ENCODE measurements around the gene ZC3H12C. TPM values are rescaled to one million over a fixed set of nuclear protein-coding genes. Genes with fewer than 3 reads are reported as not detected.
"Not testable (repeated sequence)": the region's sequence is repeated elsewhere in the genome, so short reads cannot be mapped to it uniquely, and the experiment has no call there.

Gene ZC3H12C
- total RNA-seq, 1 donor from 2014 or later: 9.7 TPM

GRCh38 chr11:110187731-110188130 is 94.5 kb downstream of the ZC3H12C start:
- no peak for TF ChIP-seq CTCF (IDR thresholded peaks at IDR 0.05)
- peaks cover 10% of the 10 kb centered on the region for H3K4me1 Mint-ChIP-seq (ENCODE audit: unreplicated experiment)
- peaks cover 2% of the 10 kb centered on the region for H3K36me3 Mint-ChIP-seq (ENCODE audit: unreplicated experiment)
- H3K4me3 Mint-ChIP-seq (ENCODE audit: unreplicated experiment): no peak overlapping the region
- DNase-seq (ENCODE audit: extremely low spot score, unreplicated experiment): no peak
- H3K27me3 Mint-ChIP-seq (ENCODE audit: unreplicated experiment): no peaks in the 10 kb centered on the region
- peaks cover 3% of the 10 kb centered on the region for H3K9me3 Mint-ChIP-seq (ENCODE audit: unreplicated experiment)
- H3K27ac Mint-ChIP-seq (ENCODE audit: unreplicated experiment): no peak overlapping the region

GRCh38 chr11:110190885-110191284 is 97.7 kb downstream of the ZC3H12C start:
- Mint-ChIP-seq H3K9me3 (ENCODE audit: unreplicated experiment) (peaks cover 3% of the 10 kb centered on the region), H3K4me3 (ENCODE audit: unreplicated experiment) (no peak overlapping the region), H3K36me3 (ENCODE audit: unreplicated experiment) (peaks cover 2% of the 10 kb centered on the region), H3K27ac (ENCODE audit: unreplicated experiment) (no peak overlapping the region), H3K27me3 (ENCODE audit: unreplicated experiment) (no peaks in the 10 kb centered on the region), H3K4me1 (ENCODE audit: unreplicated experiment) (peaks cover 13% of the 10 kb centered on the region)
- TF ChIP-seq CTCF (IDR thresholded peaks at IDR 0.05): no peak
- no peak for DNase-seq (ENCODE audit: extremely low spot score, unreplicated experiment)

GRCh38 chr11:110192604-110193282 is 99.6 kb downstream of the ZC3H12C start:
- not testable (repeated sequence) for H3K9me3 Mint-ChIP-seq (ENCODE audit: unreplicated experiment); H3K36me3 Mint-ChIP-seq (ENCODE audit: unreplicated experiment); H3K4me3 Mint-ChIP-seq (ENCODE audit: unreplicated experiment); H3K27ac Mint-ChIP-seq (ENCODE audit: unreplicated experiment); H3K27me3 Mint-ChIP-seq (ENCODE audit: unreplicated experiment); DNase-seq (ENCODE audit: extremely low spot score, unreplicated experiment)
- H3K4me1 Mint-ChIP-seq (ENCODE audit: unreplicated experiment): peaks cover 24% of the 10 kb centered on the region

- DNase-seq (ENCODE audit: extremely low spot score, unreplicated experiment); H3K27me3 Mint-ChIP-seq (ENCODE audit: unreplicated experiment); H3K27ac Mint-ChIP-seq (ENCODE audit: unreplicated experiment); H3K36me3 Mint-ChIP-seq (ENCODE audit: unreplicated experiment); H3K4me3 Mint-ChIP-seq (ENCODE audit: unreplicated experiment); H3K9me3 Mint-ChIP-seq (ENCODE audit: unreplicated experiment): not testable (repeated sequence)
- peaks cover 24% of the 10 kb centered on the region for H3K4me1 Mint-ChIP-seq (ENCODE audit: unreplicated experiment)
These were observed 101.1 kb downstream of the ZC3H12C start for GRCh38 chr11:110194211-110194766.

GRCh38 chr11:110196241-110196754 is 103.1 kb downstream of the ZC3H12C start:
- Mint-ChIP-seq H3K27me3 (ENCODE audit: unreplicated experiment) (no peaks in the 10 kb centered on the region), H3K36me3 (ENCODE audit: unreplicated experiment) (peaks cover 2% of the 10 kb centered on the region), H3K27ac (ENCODE audit: unreplicated experiment) (peak overlapping the region; percentile 28), H3K4me1 (ENCODE audit: unreplicated experiment) (peaks cover 24% of the 10 kb centered on the region), H3K9me3 (ENCODE audit: unreplicated experiment) (peaks cover 3% of the 10 kb centered on the region), H3K4me3 (ENCODE audit: unreplicated experiment) (no peak overlapping the region)
- no peak for TF ChIP-seq CTCF (IDR thresholded peaks at IDR 0.05)
- no peak for DNase-seq (ENCODE audit: extremely low spot score, unreplicated experiment)

- H3K27me3 Mint-ChIP-seq (ENCODE audit: unreplicated experiment): no peaks in the 10 kb centered on the region
- no peak for DNase-seq (ENCODE audit: extremely low spot score, unreplicated experiment)
- peaks cover under 1% of the 10 kb centered on the region for H3K9me3 Mint-ChIP-seq (ENCODE audit: unreplicated experiment)
- no peak for TF ChIP-seq CTCF (IDR thresholded peaks at IDR 0.05)
- H3K36me3 Mint-ChIP-seq (ENCODE audit: unreplicated experiment): no peaks in the 10 kb centered on the region
- peaks cover 24% of the 10 kb centered on the region for H3K4me1 Mint-ChIP-seq (ENCODE audit: unreplicated experiment)
- H3K27ac Mint-ChIP-seq (ENCODE audit: unreplicated experiment): no peak overlapping the region
- H3K4me3 Mint-ChIP-seq (ENCODE audit: unreplicated experiment): no peak overlapping the region
These were observed 103.8 kb downstream of the ZC3H12C start for GRCh38 chr11:110196884-110197420.

All from osteocyte (in vitro differentiated cells).